Trophoblast cell (in vitro differentiated cells and primary cell): ENCODE data around the gene GALNTL6.

Experiments
- DNase-seq, 2 donors: peaks; one replicate each; pipeline ENCODE4 v3.0.0-alpha.2; 2016
- H2AFZ ChIP-seq: 2 replicates; pipeline ENCODE4 v1.6.1; 2013; ENCODE audit warnings: low read length, moderate library complexity, mild to moderate bottlenecking; ENCODE audit not compliant: insufficient read depth, poor library complexity
- H2AK5ac ChIP-seq: 2 replicates; pipeline ENCODE4 v1.6.1; 2013; ENCODE audit warnings: mild to moderate bottlenecking, low read length
- H2BK120ac ChIP-seq: 2 replicates; pipeline ENCODE4 v1.6.1; 2013; ENCODE audit warnings: low read length, mild to moderate bottlenecking, moderate library complexity; ENCODE audit not compliant: insufficient read depth, poor library complexity
- H2BK12ac ChIP-seq: 2 replicates; pipeline ENCODE4 v1.6.1; 2013; ENCODE audit warnings: mild to moderate bottlenecking, low read length, moderate library complexity
- H2BK5ac ChIP-seq: 2 replicates; pipeline ENCODE4 v1.6.1; 2013; ENCODE audit warnings: low read length, low read depth, moderate library complexity, mild to moderate bottlenecking; ENCODE audit not compliant: poor library complexity
- H3K14ac ChIP-seq: 2 replicates; pipeline ENCODE4 v1.6.1; 2013; ENCODE audit warnings: mild to moderate bottlenecking, low read length
- H3K18ac ChIP-seq: 2 replicates; pipeline ENCODE4 v1.6.1; 2013; ENCODE audit warnings: mild to moderate bottlenecking, low read length
- H3K23ac ChIP-seq: 2 replicates; pipeline ENCODE4 v1.6.1; 2013; ENCODE audit warnings: low read length
- H3K27ac ChIP-seq: 2 replicates; pipeline ENCODE4 v1.5.1; 2013; ENCODE audit warnings: low read depth, mild to moderate bottlenecking, inconsistent platforms, low read length, moderate library complexity
- H3K27me3 ChIP-seq: 2 replicates; pipeline ENCODE4 v1.6.1; 2013; ENCODE audit warnings: inconsistent platforms, mild to moderate bottlenecking, low read length, moderate library complexity; ENCODE audit not compliant: insufficient read depth
- H3K36me3 ChIP-seq, 2 experiments: 1 replicate in 1 of 2; 2 replicates in 1 of 2; pipeline ENCODE4 v1.6.1; 2013; ENCODE audit warnings: low read length in 2 of 2, mild to moderate bottlenecking in 2 of 2, moderate library complexity in 1 of 2; ENCODE audit not compliant: insufficient read depth in 2 of 2, control insufficient read depth in 1 of 2
- H3K4ac ChIP-seq: 2 replicates; pipeline ENCODE4 v1.6.1; 2013; ENCODE audit warnings: low read depth, mild to moderate bottlenecking, low read length, moderate library complexity
- H3K4me1 ChIP-seq, 2 experiments: 1 replicate in 1 of 2; 2 replicates in 1 of 2; pipeline ENCODE4 v1.6.1; 2013; ENCODE audit warnings: low read length in 2 of 2, mild to moderate bottlenecking in 2 of 2, moderate library complexity in 1 of 2; ENCODE audit not compliant: insufficient read depth in 2 of 2, control insufficient read depth in 1 of 2
- H3K4me2 ChIP-seq: 2 replicates; pipeline ENCODE4 v1.6.1; 2013; ENCODE audit warnings: inconsistent platforms, mild to moderate bottlenecking, low read length, moderate library complexity
- H3K4me3 ChIP-seq: 2 replicates; pipeline ENCODE4 v1.5.1; 2013; ENCODE audit warnings: mild to moderate bottlenecking, low read depth, low read length, inconsistent platforms
- H3K79me1 ChIP-seq: one replicate; pipeline ENCODE4 v1.6.1; 2013; ENCODE audit warnings: low read length
- H3K79me2 ChIP-seq: 2 replicates; pipeline ENCODE4 v1.6.1; 2013; ENCODE audit warnings: low read length, mild to moderate bottlenecking; ENCODE audit not compliant: control insufficient read depth, insufficient read depth, poor library complexity
- H3K9ac ChIP-seq: 2 replicates; pipeline ENCODE4 v1.6.1; 2013; ENCODE audit warnings: mild to moderate bottlenecking, low read length
- H3K9me3 ChIP-seq: 2 replicates; pipeline ENCODE4 v1.6.1; 2013; ENCODE audit warnings: low read depth, mild to moderate bottlenecking, control low read depth, inconsistent platforms, low read length; ENCODE audit not compliant: insufficient read depth
- H4K12ac ChIP-seq: 2 replicates; pipeline ENCODE4 v1.6.1; 2013; ENCODE audit warnings: low read depth, mild to moderate bottlenecking, low read length, moderate library complexity
- H4K8ac ChIP-seq: 2 replicates; pipeline ENCODE4 v1.6.1; 2013; ENCODE audit warnings: low read depth, mild to moderate bottlenecking, low read length, moderate library complexity
- H4K91ac ChIP-seq: one replicate; pipeline ENCODE4 v1.6.1; 2013; ENCODE audit warnings: low read depth, mild to moderate bottlenecking, low read length, moderate library complexity
- WGBS: extraction: QIAGEN DNeasy Blood & Tissue Kit; methylation state at CpG from one replicate; pipeline ENCODE4 v1.1.7; 2013; ENCODE audit warnings: missing lambda C conversion rate; ENCODE audit not compliant: insufficient read length, insufficient coverage; ENCODE audit errors: extremely low coverage; 5-methylcytosine and 5-hydroxymethylcytosine counted together

GALNTL6 gene

GRCh38 chr4:171875291-171875690, 62.1 kb downstream of the GALNTL6 start:
- Histone ChIP-seq H3K18ac (no peak overlapping the region), H3K4me2 (no peak overlapping the region), H3K4me3 (no peak overlapping the region), H3K9me3 (no peaks in the 10 kb centered on the region), H3K4ac (no peak overlapping the region), H4K8ac (no peak overlapping the region), H3K27me3 (no peaks in the 10 kb centered on the region), H3K79me1 (no peaks in the 10 kb centered on the region), H2BK5ac (no peak overlapping the region), H4K91ac (no peak overlapping the region), H3K79me2 (no peaks in the 10 kb centered on the region), H3K9ac (no peak overlapping the region), H3K36me3 (no peaks in the 10 kb centered on the region), H3K14ac (peak overlapping the region; percentile 11), H3K4me1 (no peaks in the 10 kb centered on the region), H2AK5ac (no peak overlapping the region), H3K23ac (no peak overlapping the region), H2BK120ac (no peak overlapping the region), H2AFZ (no peak overlapping the region), H3K27ac (no peak overlapping the region), H4K12ac (no peak overlapping the region), H2BK12ac (no peak overlapping the region)
- no peak for DNase-seq
- no CpG with 5 or more reads among the region's 3 CpGs for WGBS

- Histone ChIP-seq H3K18ac (no peak overlapping the region), H3K4me3 (no peak overlapping the region), H3K23ac (no peak overlapping the region), H3K4ac (no peak overlapping the region), H4K8ac (no peak overlapping the region), H3K27ac (no peak overlapping the region), H3K79me2 (no peaks in the 10 kb centered on the region), H3K9me3 (no peaks in the 10 kb centered on the region), H2BK120ac (no peak overlapping the region), H3K4me2 (no peak overlapping the region), H3K14ac (no peak overlapping the region), H3K4me1 (peaks cover 0 to 2% of the 10 kb centered on the region in 2 experiments), H2AFZ (no peak overlapping the region), H2BK5ac (no peak overlapping the region), H2BK12ac (no peak overlapping the region), H3K27me3 (no peaks in the 10 kb centered on the region), H3K79me1 (peaks cover 4% of the 10 kb centered on the region), H3K9ac (no peak overlapping the region), H2AK5ac (no peak overlapping the region), H3K36me3 (no peaks in the 10 kb centered on the region), H4K12ac (no peak overlapping the region), H4K91ac (no peak overlapping the region)
- DNase-seq = no peak
- no CpG with 5 or more reads among the region's 4 CpGs for WGBS
Measured at GRCh38 chr4:171876636-171877035, 63.4 kb downstream of the GALNTL6 start.

GRCh38 chr4:171880136-171880535, 66.9 kb downstream of the GALNTL6 start:
- Histone ChIP-seq H3K36me3 (no peaks in the 10 kb centered on the region), H3K4me2 (peak overlapping the region; percentile 39), H2BK120ac (no peak overlapping the region), H3K4me3 (no peak overlapping the region), H3K23ac (no peak overlapping the region), H3K9me3 (no peaks in the 10 kb centered on the region), H2AFZ (no peak overlapping the region), H3K27ac (peak overlapping the region; percentile 87), H3K4ac (no peak overlapping the region), H4K8ac (no peak overlapping the region), H3K4me1 (peaks cover 0 to 2% of the 10 kb centered on the region in 2 experiments), H3K18ac (no peak overlapping the region), H2BK5ac (no peak overlapping the region), H3K14ac (no peak overlapping the region), H3K79me2 (no peaks in the 10 kb centered on the region), H3K27me3 (no peaks in the 10 kb centered on the region), H3K9ac (no peak overlapping the region), H2BK12ac (no peak overlapping the region), H4K12ac (no peak overlapping the region), H2AK5ac (no peak overlapping the region), H4K91ac (no peak overlapping the region), H3K79me1 (peaks cover 4% of the 10 kb centered on the region)
- no CpG with 5 or more reads among the region's 3 CpGs for WGBS
- DNase-seq = peak; percentile 34 to 76

- H3K23ac ChIP-seq = no peak overlapping the region
- H3K27me3 ChIP-seq = no peaks in the 10 kb centered on the region
- no peaks in the 10 kb centered on the region for H3K9me3 ChIP-seq
- no peak overlapping the region for H3K4me2 ChIP-seq
- no peak overlapping the region for H3K18ac ChIP-seq
- H3K79me1 ChIP-seq = no peaks in the 10 kb centered on the region
- no peak overlapping the region for H2AFZ ChIP-seq
- H2BK120ac ChIP-seq = no peak overlapping the region
- H2BK5ac ChIP-seq = no peak overlapping the region
- H4K8ac ChIP-seq = no peak overlapping the region
- no peaks in the 10 kb centered on the region for H3K79me2 ChIP-seq
- no CpG with 5 or more reads among the region's 3 CpGs for WGBS
- no peak for DNase-seq
- H4K12ac ChIP-seq = no peak overlapping the region
- no peak overlapping the region for H4K91ac ChIP-seq
- no peak overlapping the region for H2BK12ac ChIP-seq
- no peak overlapping the region for H3K14ac ChIP-seq
- H3K4ac ChIP-seq = no peak overlapping the region
- no peak overlapping the region for H3K27ac ChIP-seq
- H3K36me3 ChIP-seq = no peaks in the 10 kb centered on the region
- H3K9ac ChIP-seq = no peak overlapping the region
- H3K4me1 ChIP-seq = no peaks in the 10 kb centered on the region
- no peak overlapping the region for H2AK5ac ChIP-seq
- H3K4me3 ChIP-seq = no peak overlapping the region
Measured at GRCh38 chr4:171889681-171890080, 76.5 kb downstream of the GALNTL6 start.
